ENCODE measurements around the gene FSTL5.
"Not testable (repeated sequence)": the region's sequence is repeated elsewhere in the genome, so short reads cannot be mapped to it uniquely, and the experiment has no call there.

Gene FSTL5

DNA sequence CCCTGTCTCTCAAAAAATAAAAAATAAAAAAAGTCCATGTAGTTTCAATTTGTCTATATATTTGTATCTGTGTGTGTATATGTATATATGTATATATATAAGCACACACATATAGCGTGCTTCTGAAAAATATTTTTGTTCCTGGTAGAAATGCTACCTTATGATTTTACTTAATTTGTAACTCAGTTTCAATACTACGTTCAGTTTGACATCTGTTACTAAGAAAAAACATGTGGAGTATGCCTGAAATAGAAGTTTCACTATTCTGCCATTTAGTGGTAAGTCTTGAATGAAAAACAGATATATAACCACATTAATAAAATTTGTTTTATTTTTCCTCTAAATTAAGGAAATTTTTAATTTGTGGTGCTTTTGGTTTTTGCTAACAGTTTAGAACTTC is 14.2 kb downstream of the FSTL5 start:
- H3K9me3 ChIP-seq (ENCODE audit: insufficient read depth, low read depth, low read length), result no peaks in the 10 kb centered on the region
- no peak overlapping the region for H3K4me3 ChIP-seq (ENCODE audit: low read length)
- no peaks in the 10 kb centered on the region for H3K36me3 ChIP-seq (ENCODE audit: insufficient read depth, low read depth, low read length)
- H3K27ac ChIP-seq (ENCODE audit: low read length), result no peak overlapping the region
- H3K4me1 ChIP-seq (ENCODE audit: insufficient read depth, low read length), result no peaks in the 10 kb centered on the region
- no peaks in the 10 kb centered on the region for H3K27me3 ChIP-seq (ENCODE audit: insufficient read depth, low read length)
- no peak overlapping the region for H3K9ac ChIP-seq (ENCODE audit: low read depth, low read length)

DNA sequence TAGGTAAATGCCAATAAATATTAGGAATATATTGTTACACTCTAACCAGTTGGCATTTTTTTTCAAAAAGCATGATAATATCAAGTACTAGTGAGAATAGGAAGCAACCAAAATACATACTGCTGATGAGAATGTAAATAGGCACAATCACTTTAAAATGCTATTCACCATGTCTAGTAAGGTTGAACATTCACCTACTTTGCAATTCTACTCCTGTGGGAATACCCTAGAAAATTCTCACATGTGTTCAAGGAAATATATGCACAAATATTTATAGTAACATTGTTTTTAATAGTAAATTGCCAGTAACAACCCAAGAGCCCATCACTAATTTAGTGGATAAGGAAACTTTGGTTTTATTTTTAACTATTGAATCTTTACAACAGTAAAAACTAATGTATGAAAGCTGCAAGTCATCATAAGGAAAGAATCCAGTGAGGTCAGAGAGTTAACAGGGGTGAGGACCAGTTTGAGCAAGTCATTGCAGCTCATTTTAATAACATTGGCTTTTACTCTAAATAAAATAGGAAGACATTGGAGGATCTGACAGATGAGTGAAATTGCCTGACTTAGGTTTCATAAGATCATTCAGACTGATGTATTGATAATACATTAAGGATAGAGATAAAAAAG is 23.6 kb downstream of the FSTL5 start:
- no peak overlapping the region for H3K9ac ChIP-seq (ENCODE audit: low read depth, low read length)
- H3K4me3 ChIP-seq (ENCODE audit: low read length), result no peak overlapping the region
- no peaks in the 10 kb centered on the region for H3K36me3 ChIP-seq (ENCODE audit: insufficient read depth, low read depth, low read length)
- no peaks in the 10 kb centered on the region for H3K4me1 ChIP-seq (ENCODE audit: insufficient read depth, low read length)
- no peaks in the 10 kb centered on the region for H3K27me3 ChIP-seq (ENCODE audit: insufficient read depth, low read length)
- no peak overlapping the region for H3K27ac ChIP-seq (ENCODE audit: low read length)
- no peaks in the 10 kb centered on the region for H3K9me3 ChIP-seq (ENCODE audit: insufficient read depth, low read depth, low read length)

DNA sequence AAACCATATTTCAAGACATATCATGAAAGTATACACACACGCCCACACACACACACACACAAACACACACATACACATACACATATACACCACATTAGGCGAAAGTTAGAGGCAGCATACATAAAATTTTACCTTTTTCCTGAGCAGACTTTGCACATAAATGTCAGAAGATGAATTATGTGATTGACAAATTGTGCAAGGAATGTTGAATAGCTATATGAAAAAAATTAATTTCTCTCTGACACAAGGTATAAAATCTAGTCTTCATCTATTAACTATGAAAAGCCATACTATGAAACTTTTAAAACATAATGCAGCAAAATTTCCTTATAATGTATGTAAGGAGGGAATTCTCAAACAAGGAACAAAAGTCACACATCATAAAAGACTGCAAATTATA is 24.4 kb downstream of the FSTL5 start:
- Histone ChIP-seq H3K4me1 (ENCODE audit: insufficient read depth, low read length) (no peaks in the 10 kb centered on the region), H3K36me3 (ENCODE audit: insufficient read depth, low read depth, low read length) (no peaks in the 10 kb centered on the region), H3K9me3 (ENCODE audit: insufficient read depth, low read depth, low read length) (no peaks in the 10 kb centered on the region), H3K27me3 (ENCODE audit: insufficient read depth, low read length) (no peaks in the 10 kb centered on the region), H3K4me3 (ENCODE audit: low read length) (no peak overlapping the region), H3K9ac (ENCODE audit: low read depth, low read length) (no peak overlapping the region), H3K27ac (ENCODE audit: low read length) (no peak overlapping the region)

DNA sequence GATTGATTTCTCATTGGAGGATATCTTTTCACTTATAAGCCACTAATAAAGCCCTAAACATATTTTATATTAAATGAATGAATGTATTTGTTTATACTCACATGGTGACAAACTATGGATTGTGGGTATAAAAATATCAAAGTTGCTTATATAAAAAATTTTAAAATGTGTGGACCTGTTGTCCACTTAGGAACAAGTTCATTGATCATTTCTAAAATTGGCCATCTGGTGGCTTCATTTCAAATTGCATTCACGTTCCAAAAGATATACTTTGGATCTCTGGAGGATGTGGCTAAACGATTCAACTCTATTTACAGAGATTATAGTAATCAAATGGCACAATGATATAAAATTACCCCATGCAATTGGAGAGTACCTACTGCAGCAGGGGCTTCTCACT is 32.5 kb downstream of the FSTL5 start:
- Histone ChIP-seq H3K4me1 (ENCODE audit: insufficient read depth, low read length) (no peaks in the 10 kb centered on the region), H3K27ac (ENCODE audit: low read length) (no peak overlapping the region), H3K9me3 (ENCODE audit: insufficient read depth, low read depth, low read length) (no peaks in the 10 kb centered on the region), H3K9ac (ENCODE audit: low read depth, low read length) (no peak overlapping the region), H3K36me3 (ENCODE audit: insufficient read depth, low read depth, low read length) (no peaks in the 10 kb centered on the region), H3K27me3 (ENCODE audit: insufficient read depth, low read length) (no peaks in the 10 kb centered on the region), H3K4me3 (ENCODE audit: low read length) (no peak overlapping the region)

DNA sequence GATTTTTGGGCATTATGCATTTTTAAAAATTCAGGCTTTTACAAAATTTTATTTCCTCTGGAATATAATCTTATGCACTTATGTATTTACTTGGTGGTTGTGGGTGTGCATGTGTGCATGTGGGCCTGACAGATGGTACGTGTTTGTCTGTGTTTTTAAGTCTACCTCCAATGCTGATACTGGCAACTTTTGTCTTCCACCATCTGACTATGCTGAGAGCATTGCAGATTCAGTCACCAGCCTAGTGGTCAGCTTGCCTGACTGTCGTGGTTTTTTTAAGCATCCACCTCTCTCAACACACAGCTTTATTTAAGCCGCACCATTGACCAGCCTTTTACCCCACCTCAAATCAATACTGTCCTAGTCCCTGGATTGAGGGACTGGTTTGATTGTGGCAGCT is 37.1 kb downstream of the FSTL5 start:
- no peaks in the 10 kb centered on the region for H3K27me3 ChIP-seq (ENCODE audit: insufficient read depth, low read length)
- H3K27ac ChIP-seq (ENCODE audit: low read length), result no peak overlapping the region
- H3K4me3 ChIP-seq (ENCODE audit: low read length), result no peak overlapping the region
- H3K36me3 ChIP-seq (ENCODE audit: insufficient read depth, low read depth, low read length), result no peaks in the 10 kb centered on the region
- H3K9ac ChIP-seq (ENCODE audit: low read depth, low read length), result no peak overlapping the region
- H3K9me3 ChIP-seq (ENCODE audit: insufficient read depth, low read depth, low read length), result no peaks in the 10 kb centered on the region
- H3K4me1 ChIP-seq (ENCODE audit: insufficient read depth, low read length), result no peaks in the 10 kb centered on the region

DNA sequence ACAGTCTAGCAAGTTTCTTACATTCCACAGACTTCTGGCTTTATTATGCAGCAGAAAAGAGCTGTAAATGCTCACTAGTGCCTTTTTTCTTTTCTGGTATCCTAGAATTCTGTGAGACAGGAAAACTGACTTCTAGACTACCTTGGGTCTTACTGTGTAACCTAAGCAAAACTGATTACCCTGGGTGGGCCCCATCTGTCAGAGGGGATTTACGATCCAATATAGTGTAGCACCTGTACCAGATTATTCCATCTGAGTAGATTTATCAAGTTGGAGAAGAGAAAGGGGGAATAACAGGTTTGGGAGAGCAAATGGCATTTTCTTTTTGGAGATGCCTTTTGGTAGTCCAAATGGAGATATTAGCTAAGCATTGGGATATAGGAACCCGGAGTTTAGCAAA is 46.7 kb downstream of the FSTL5 start:
- peak overlapping the region; percentile 47; the same call in 1 of the 2 replicates for H3K4me3 ChIP-seq (ENCODE audit: low read length)
- H3K36me3 ChIP-seq (ENCODE audit: insufficient read depth, low read depth, low read length), result no peaks in the 10 kb centered on the region
- H3K9me3 ChIP-seq (ENCODE audit: insufficient read depth, low read depth, low read length), result no peaks in the 10 kb centered on the region; the same call in 1 of the 2 replicates
- peak overlapping the region; percentile 55 for H3K27ac ChIP-seq (ENCODE audit: low read length)
- peak overlapping the region; percentile 28; the same call in 1 of the 2 replicates for H3K9ac ChIP-seq (ENCODE audit: low read depth, low read length)
- H3K4me1 ChIP-seq (ENCODE audit: insufficient read depth, low read length), result peaks cover 17% of the 10 kb centered on the region
- no peaks in the 10 kb centered on the region for H3K27me3 ChIP-seq (ENCODE audit: insufficient read depth, low read length)

DNA sequence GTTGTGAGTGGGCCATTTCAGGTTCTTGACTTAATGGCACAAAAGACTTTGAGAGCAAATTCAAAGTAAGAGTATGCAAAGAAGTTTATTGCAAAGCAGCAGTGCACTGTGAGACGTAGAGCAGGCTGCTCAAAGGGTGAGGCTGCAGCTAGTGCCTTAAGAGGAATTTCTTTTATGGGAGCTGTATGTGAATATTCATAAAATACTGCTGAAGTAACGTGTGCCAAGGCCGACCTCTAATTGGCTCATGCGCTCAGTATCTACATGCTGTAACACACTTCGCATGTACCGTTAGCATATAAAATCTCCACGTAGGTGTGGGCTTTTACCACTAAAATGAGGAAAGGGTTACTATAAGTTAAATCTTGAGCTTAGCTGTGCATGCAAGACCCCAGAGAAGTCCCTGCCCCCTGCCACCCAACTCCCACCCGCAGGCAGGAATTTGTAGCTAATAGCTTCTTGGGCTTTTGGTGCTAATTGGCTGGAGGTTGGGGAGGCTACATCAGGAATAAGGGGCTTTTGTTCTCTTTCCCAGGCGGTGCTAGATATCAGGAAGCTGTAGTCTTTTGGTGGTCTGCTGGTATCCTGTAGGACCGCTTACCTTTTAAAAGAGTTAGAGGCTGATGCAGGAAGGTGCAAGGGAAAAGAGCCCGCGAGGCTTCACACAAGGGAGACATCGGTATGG is 47.6 kb downstream of the FSTL5 start:
- Histone ChIP-seq H3K4me1 (ENCODE audit: insufficient read depth, low read length) (peaks cover 17% of the 10 kb centered on the region), H3K27ac (ENCODE audit: low read length) (peak overlapping the region; percentile 55), H3K27me3 (ENCODE audit: insufficient read depth, low read length) (no peaks in the 10 kb centered on the region), H3K9ac (ENCODE audit: low read depth, low read length) (peak overlapping the region; percentile 28; the same call in 1 of the 2 replicates), H3K9me3 (ENCODE audit: insufficient read depth, low read depth, low read length) (no peaks in the 10 kb centered on the region; the same call in 1 of the 2 replicates), H3K4me3 (ENCODE audit: low read length) (peak overlapping the region; percentile 47; the same call in 1 of the 2 replicates), H3K36me3 (ENCODE audit: insufficient read depth, low read depth, low read length) (no peaks in the 10 kb centered on the region)

DNA sequence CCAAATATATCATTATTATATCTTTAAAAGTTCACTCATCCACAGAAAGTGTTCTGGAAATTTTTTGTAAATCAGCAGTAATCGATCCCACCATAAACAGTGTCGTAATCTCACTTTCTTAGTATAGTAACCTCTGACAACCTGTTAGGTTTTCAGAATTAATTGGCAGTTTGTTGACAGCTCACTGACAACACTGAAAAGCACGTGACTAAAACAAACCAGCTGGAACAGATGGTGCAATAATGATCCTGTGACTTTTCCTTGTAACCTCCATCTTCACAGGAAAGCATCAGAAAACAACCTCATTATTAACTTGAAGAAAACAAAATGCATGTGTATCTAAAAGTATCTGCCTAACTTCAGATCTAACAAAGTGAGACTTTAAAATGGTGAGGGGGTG is 48.5 kb downstream of the FSTL5 start:
- Histone ChIP-seq H3K9me3 (ENCODE audit: insufficient read depth, low read depth, low read length) (no peaks in the 10 kb centered on the region; the same call in 1 of the 2 replicates), H3K9ac (ENCODE audit: low read depth, low read length) (no peak overlapping the region), H3K36me3 (ENCODE audit: insufficient read depth, low read depth, low read length) (no peaks in the 10 kb centered on the region), H3K27ac (ENCODE audit: low read length) (no peak overlapping the region), H3K4me1 (ENCODE audit: insufficient read depth, low read length) (peaks cover 17% of the 10 kb centered on the region), H3K27me3 (ENCODE audit: insufficient read depth, low read length) (no peaks in the 10 kb centered on the region), H3K4me3 (ENCODE audit: low read length) (no peak overlapping the region)

DNA sequence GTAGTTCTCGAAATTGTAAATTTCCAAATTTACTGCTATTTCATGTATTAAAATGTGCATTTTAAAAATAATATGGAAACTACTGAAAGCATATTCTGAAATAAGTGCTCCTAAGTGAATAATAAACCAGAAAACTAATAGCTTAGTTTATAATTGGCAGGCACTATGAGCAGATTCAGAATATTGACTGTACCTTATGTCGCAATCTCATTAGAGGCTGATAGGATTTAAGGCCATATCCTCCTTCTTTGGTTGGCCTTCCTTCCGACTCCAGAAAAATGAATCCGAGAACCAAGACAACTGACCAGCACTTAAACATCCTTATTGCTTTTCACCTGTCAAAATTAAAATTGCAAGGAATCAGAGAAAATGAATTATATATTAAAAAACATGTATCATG is 52.7 kb downstream of the FSTL5 start:
- H3K9me3 ChIP-seq (ENCODE audit: insufficient read depth, low read depth, low read length), result no peaks in the 10 kb centered on the region

DNA sequence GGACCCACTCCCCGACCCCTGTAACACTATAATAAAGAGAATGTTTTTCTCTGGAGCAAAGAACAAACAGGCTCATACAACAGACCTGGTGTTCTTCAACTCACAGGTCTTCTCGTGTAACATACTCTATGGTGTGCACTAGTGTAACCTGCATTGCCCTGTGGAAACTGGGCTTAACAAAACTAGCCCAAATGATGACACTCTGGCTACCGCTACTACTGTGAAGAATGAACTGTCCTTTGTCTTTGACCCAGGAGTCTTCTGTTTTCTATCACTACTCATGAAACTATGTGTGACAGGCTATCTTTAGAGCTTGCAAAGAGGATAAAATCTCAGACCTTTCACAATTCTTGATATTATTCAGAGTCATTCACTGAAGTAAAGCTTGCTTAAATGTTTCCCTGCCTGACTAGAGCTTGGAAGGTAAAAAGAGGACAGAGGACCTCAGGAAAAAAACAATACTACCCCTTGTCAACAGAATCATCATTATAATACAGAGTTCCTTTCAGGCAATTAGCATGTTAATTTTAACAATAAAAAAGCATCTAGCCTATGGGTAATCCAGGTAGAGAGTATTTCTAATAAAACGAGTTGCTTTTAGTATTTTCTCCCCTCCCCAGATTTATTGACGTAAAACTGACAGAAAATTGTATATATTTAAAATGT is 59.2 kb downstream of the FSTL5 start:
- H3K27me3 ChIP-seq (ENCODE audit: insufficient read depth, low read length), result no peaks in the 10 kb centered on the region
- H3K27ac ChIP-seq (ENCODE audit: low read length), result peak overlapping the region; percentile 50
- no peaks in the 10 kb centered on the region for H3K36me3 ChIP-seq (ENCODE audit: insufficient read depth, low read depth, low read length)
- peaks cover 5% of the 10 kb centered on the region; the same call in 1 of the 2 replicates for H3K9me3 ChIP-seq (ENCODE audit: insufficient read depth, low read depth, low read length)
- H3K4me3 ChIP-seq (ENCODE audit: low read length), result peak overlapping the region; percentile 43
- peak overlapping the region; percentile 38; the same call in 1 of the 2 replicates for H3K9ac ChIP-seq (ENCODE audit: low read depth, low read length)
- H3K4me1 ChIP-seq (ENCODE audit: insufficient read depth, low read length), result peaks cover 34% of the 10 kb centered on the region

More for the DNA sequence above, 52.7 kb downstream of the FSTL5 start:
- no peaks in the 10 kb centered on the region for H3K36me3 ChIP-seq (ENCODE audit: insufficient read depth, low read depth, low read length)
- no peaks in the 10 kb centered on the region for H3K27me3 ChIP-seq (ENCODE audit: insufficient read depth, low read length)
- no peak overlapping the region for H3K27ac ChIP-seq (ENCODE audit: low read length)
- no peak overlapping the region for H3K4me3 ChIP-seq (ENCODE audit: low read length)
- no peak overlapping the region for H3K9ac ChIP-seq (ENCODE audit: low read depth, low read length)
- H3K4me1 ChIP-seq (ENCODE audit: insufficient read depth, low read length), result peaks cover 14% of the 10 kb centered on the region

DNA sequence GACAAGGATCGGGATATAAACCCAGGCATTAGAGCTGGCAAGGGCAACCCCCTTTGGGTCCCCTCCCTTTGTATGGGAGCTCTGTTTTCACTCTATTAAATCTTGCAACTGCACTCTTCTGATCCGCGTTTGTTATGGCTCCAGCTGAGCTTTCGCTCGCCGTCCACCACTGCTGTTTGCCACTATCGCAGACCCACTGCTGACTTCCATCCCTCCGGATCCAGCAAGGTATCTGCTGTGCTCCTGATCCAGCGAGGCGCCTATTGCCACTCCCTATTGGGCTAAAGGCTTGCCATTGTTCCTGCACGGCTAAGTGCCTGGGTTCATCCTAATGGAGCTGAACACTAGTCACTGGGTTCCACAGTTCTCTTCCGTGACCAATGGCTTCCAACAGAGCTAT is 59.9 kb downstream of the FSTL5 start:
- not testable (repeated sequence) for H3K9me3 ChIP-seq (ENCODE audit: insufficient read depth, low read depth, low read length); H3K4me3 ChIP-seq (ENCODE audit: low read length); H3K27me3 ChIP-seq (ENCODE audit: insufficient read depth, low read length); H3K36me3 ChIP-seq (ENCODE audit: insufficient read depth, low read depth, low read length)
- Histone ChIP-seq H3K27ac (ENCODE audit: low read length) (peak overlapping the region; percentile 50), H3K9ac (ENCODE audit: low read depth, low read length) (peak overlapping the region; percentile 2; the same call in 1 of the 2 replicates), H3K4me1 (ENCODE audit: insufficient read depth, low read length) (peaks cover 34% of the 10 kb centered on the region)

DNA sequence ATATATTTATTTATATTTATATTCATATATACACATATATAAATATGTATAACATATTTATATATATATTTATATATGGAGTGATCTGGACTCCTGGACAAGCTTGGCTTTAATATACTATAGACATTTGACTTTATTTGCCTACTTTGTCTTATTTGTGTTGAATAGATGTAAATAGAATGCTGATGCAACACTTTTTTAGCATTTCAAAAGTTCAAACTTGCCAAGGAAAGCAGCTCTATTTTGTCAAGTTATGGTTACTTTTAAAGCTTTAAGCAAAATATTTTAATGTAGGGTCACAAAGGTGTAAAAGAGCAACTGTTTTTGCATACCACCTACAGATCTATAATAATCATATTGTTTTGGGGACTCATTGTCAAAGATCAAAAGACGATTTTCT is 61.1 kb downstream of the FSTL5 start:
- Histone ChIP-seq H3K9ac (ENCODE audit: low read depth, low read length) (no peak overlapping the region), H3K27ac (ENCODE audit: low read length) (no peak overlapping the region), H3K4me1 (ENCODE audit: insufficient read depth, low read length) (peaks cover 34% of the 10 kb centered on the region), H3K36me3 (ENCODE audit: insufficient read depth, low read depth, low read length) (no peaks in the 10 kb centered on the region), H3K4me3 (ENCODE audit: low read length) (no peak overlapping the region), H3K9me3 (ENCODE audit: insufficient read depth, low read depth, low read length) (peaks cover 6% of the 10 kb centered on the region; the same call in 1 of the 2 replicates), H3K27me3 (ENCODE audit: insufficient read depth, low read length) (no peaks in the 10 kb centered on the region)
